PFSK-1 (cell line): Measurements from ENCODE around the gene KLF6.

Source experiments
- FOXP2 ChIP-seq: optimal IDR thresholded peaks from 2 replicates; pipeline ENCODE3; 2011; ENCODE audit warnings: borderline replicate concordance, control low read depth, inconsistent platforms; ENCODE audit not compliant: insufficient read depth; ENCODE audit errors: extremely low read length, extremely low read depth
- POLR2AphosphoS5 ChIP-seq: IDR thresholded peaks from 2 replicates; pipeline ENCODE4 v1.6.1; 2012; ENCODE audit warnings: low read depth, mild to moderate bottlenecking, control low read depth, low read length, moderate library complexity
- REST ChIP-seq, 2 experiments: IDR thresholded peaks; 2 replicates each; pipeline versions ENCODE4 v1.6.1 to v1.8.0; 2011 to 2012; ENCODE audit warnings: low read depth in 2 of 2, low read length in 2 of 2, control low read depth in 1 of 2, inconsistent platforms in 1 of 2, mild to moderate bottlenecking in 1 of 2, moderate library complexity in 1 of 2; ENCODE audit not compliant: insufficient read depth in 1 of 2
- SIN3A ChIP-seq: IDR thresholded peaks from 2 replicates; pipeline ENCODE4 v1.6.1; 2012; ENCODE audit warnings: mild to moderate bottlenecking, low read length, moderate library complexity, borderline replicate concordance; ENCODE audit not compliant: insufficient read depth
- TAF1 ChIP-seq: IDR thresholded peaks from 2 replicates; pipeline ENCODE4 v1.6.1; 2012; ENCODE audit warnings: low read length, control low read depth, borderline replicate concordance; ENCODE audit not compliant: insufficient read depth

- no peak for TF ChIP-seq POLR2AphosphoS5
- no peak for TF ChIP-seq TAF1
- TF ChIP-seq SIN3A = no peak
- no peak for TF ChIP-seq REST (IDR thresholded peaks at IDR 0.05; ENCODE audit: insufficient read depth in 1 of 2, low read depth in 2 of 2, low read length in 2 of 2)
- no peak for TF ChIP-seq FOXP2
These were observed 2.8 kb upstream of the KLF6 start for GRCh38 chr10:3787816-3788215.
